Ovary (tissue), 9 donors: ENCODE data around the gene OR1S2. TPM values are rescaled to one million over a fixed set of nuclear protein-coding genes. Genes with fewer than 3 reads are reported as not detected.
"Not testable (repeated sequence)": the region's sequence is repeated elsewhere in the genome, so short reads cannot be mapped to it uniquely, and the experiment has no call there.

ENCODE experiments used
- DNase-seq, 5 donors: peaks; one replicate each; pipeline ENCODE4 v3.0.0-alpha.2; 2019 to 2020
- H3K27ac ChIP-seq, 2 donors: fragments of 200-600 bp; one replicate each; pipeline versions ENCODE4 v1.5.1 to v1.8.0; 2019 to 2022
- H3K27me3 ChIP-seq: fragments of 200-600 bp; one replicate; pipeline ENCODE4 v1.8.0; 2022
- H3K36me3 ChIP-seq: fragments of 200-600 bp; sonication (generic); one replicate; pipeline ENCODE4 v1.5.1; 2019
- H3K4me1 ChIP-seq: one replicate; pipeline ENCODE4 v1.8.1; 2013; ENCODE audit warnings: mild to moderate bottlenecking, moderate library complexity; ENCODE audit not compliant: insufficient read depth
- H3K4me3 ChIP-seq: fragments of 200-600 bp; sonication (generic); one replicate; pipeline ENCODE4 v1.5.1; 2017
- H3K9me3 ChIP-seq, 2 donors: fragments of 200-600 bp in 1 of 2; sonication (generic) in 1 of 2; one replicate each; pipeline versions ENCODE4 v1.5.1 to v1.8.1; 2013 to 2019; ENCODE audit warnings: mild to moderate bottlenecking in 1 of 2, moderate library complexity in 1 of 2
- EP300 ChIP-seq: sonication (generic); formaldehyde crosslinking; IDR thresholded peaks from one replicate; pipeline ENCODE4 v1.6.1; 2017; ENCODE audit warnings: antibody characterized with exemption
- POLR2A ChIP-seq: fragments of 450-650 bp; IDR thresholded peaks from one replicate; pipeline ENCODE4 v1.6.1; 2017; ENCODE audit warnings: antibody characterized with exemption, mild to moderate bottlenecking, moderate library complexity
- WGBS, 3 donors: extraction: QIAGEN DNeasy Blood & Tissue Kit in 1 of 3; methylation state at CpG; one replicate each; pipeline versions ENCODE4 v1.1.5 to v1.1.7; 2013 to 2017; 5-methylcytosine and 5-hydroxymethylcytosine counted together
- intact Hi-C, 4 donors: fragments of 100-400 bp; cut with DNase I; formaldehyde crosslinking; loops; one replicate each; pipeline versions ENCODE4 v1.11.0 to v1.15.1; 2022 to 2023
- polyA plus RNA-seq, 2 donors: library from polyadenylated mRNA; stranded (reverse); fragments of 200-250 nt in 1 of 2; fragments of 350-450 nt in 1 of 2; fragmentation: Illumina TruSeq in 1 of 2; extraction: RNeasy Lipid Tissue Mini Kit (QIAGEN cat#74804) in 1 of 2; gene quantifications; one replicate each; pipeline ENCODE4 v1.2.3, GENCODE V29; 2013 to 2014
- total RNA-seq, 7 donors: library from RNA; depleted of rRNA in 2 of 7; stranded (reverse); fragments of >200 nt in 2 of 7; fragmentation: NEBNext Ultra II Directional in 3 of 7; extraction: Animal tissue kit (Norgen Biotek cat#: 25700) in 3 of 7; gene quantifications; one replicate each; pipeline versions ENCODE4 v1.1.0 to v1.2.4, GENCODE V29; 2016 to 2023
- TF ChIP-seq, protein P1 (sequence below), 3 donors: fragments of 450-650 bp in 2 of 3; fragments of 200-600 bp in 1 of 3; IDR thresholded peaks; one replicate each; pipeline versions ENCODE4 v1.5.1 to v1.8.0; 2016 to 2022; ENCODE audit warnings: antibody characterized with exemption in 3 of 3, mild to moderate bottlenecking in 1 of 3
- donor health status: DM: no; HTN: no; CAD: no; lungs with moderate emphysema.
- donor health status: DM: no; HTN: no; CAD: no.
- donor health status: Bipolar disorder and iron deficiency.
- donor health status: DM: yes; HTN: yes; CAD: no.
- donor health status: DM: no; HTN: no; CAD: no.
- donor health status: DM: yes; HTN: yes; CAD: no.

The OR1S2 gene
- total and polyA plus RNA-seq, 9 donors = not detected

- H3K36me3 ChIP-seq = no peaks in the 10 kb centered on the region
- TF ChIP-seq POLR2A = no peak
- TF ChIP-seq, protein P1, sequence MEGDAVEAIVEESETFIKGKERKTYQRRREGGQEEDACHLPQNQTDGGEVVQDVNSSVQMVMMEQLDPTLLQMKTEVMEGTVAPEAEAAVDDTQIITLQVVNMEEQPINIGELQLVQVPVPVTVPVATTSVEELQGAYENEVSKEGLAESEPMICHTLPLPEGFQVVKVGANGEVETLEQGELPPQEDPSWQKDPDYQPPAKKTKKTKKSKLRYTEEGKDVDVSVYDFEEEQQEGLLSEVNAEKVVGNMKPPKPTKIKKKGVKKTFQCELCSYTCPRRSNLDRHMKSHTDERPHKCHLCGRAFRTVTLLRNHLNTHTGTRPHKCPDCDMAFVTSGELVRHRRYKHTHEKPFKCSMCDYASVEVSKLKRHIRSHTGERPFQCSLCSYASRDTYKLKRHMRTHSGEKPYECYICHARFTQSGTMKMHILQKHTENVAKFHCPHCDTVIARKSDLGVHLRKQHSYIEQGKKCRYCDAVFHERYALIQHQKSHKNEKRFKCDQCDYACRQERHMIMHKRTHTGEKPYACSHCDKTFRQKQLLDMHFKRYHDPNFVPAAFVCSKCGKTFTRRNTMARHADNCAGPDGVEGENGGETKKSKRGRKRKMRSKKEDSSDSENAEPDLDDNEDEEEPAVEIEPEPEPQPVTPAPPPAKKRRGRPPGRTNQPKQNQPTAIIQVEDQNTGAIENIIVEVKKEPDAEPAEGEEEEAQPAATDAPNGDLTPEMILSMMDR (IDR thresholded peaks at IDR 0.05) = no peak
- no peak for TF ChIP-seq EP300
- H3K27ac ChIP-seq = no peak overlapping the region
- no peaks in the 10 kb centered on the region for H3K27me3 ChIP-seq
- no peak overlapping the region for H3K4me3 ChIP-seq
- intact Hi-C loops = no loop called here
- no peak for DNase-seq
- H3K9me3 ChIP-seq = no peaks in the 10 kb centered on the region
- H3K4me1 ChIP-seq = no peaks in the 10 kb centered on the region
Observed at GRCh38 chr11:58216476-58216875, 12.5 kb upstream of the OR1S2 start.

GRCh38 chr11:58212420-58212819 lies 8.5 kb upstream of the OR1S2 start, which contains the start of gene OR1S1:
OR1S1 (plus strand) TSS chr11:58212720.
- H3K36me3 ChIP-seq, DNase-seq, H3K4me3 ChIP-seq, H3K4me1 ChIP-seq, H3K27ac ChIP-seq, H3K9me3 ChIP-seq, intact Hi-C loops, H3K27me3 ChIP-seq: not testable (repeated sequence)
- WGBS, 3 donors = 68 to 78% (median 75%) methylated on average over 2 of the region's 2 CpGs

DNA sequence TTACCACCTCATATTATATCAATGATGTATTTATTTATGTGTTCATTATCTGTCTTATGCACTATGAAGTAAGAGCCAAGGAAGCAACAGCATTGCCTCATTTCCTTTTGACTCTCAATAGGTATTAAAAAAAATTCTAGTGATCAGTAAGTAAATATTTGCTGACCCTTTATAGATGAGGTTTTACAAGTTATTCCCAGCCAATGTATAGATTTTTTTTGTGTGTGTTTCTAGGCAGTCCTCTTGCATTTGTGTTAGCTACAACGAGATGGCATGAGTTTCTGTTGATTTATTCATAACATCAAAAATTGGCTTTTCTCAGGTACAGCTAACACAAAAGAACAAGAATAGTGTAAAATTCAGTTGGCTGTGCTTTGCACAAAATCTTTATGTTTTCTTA lies 4.7 kb downstream of the OR1S2 start:
- Histone ChIP-seq H3K27ac (no peak overlapping the region), H3K4me1 (no peaks in the 10 kb centered on the region), H3K36me3 (no peaks in the 10 kb centered on the region), H3K27me3 (no peaks in the 10 kb centered on the region), H3K4me3 (no peak overlapping the region), H3K9me3 (no peaks in the 10 kb centered on the region)
- TF ChIP-seq, protein P1 (IDR thresholded peaks at IDR 0.05) = no peak
- no peak for TF ChIP-seq POLR2A
- TF ChIP-seq EP300 = no peak
- intact Hi-C loops = no loop called here
- DNase-seq = no peak
- 37 to 60% (median 52%) methylated on average over 1 of the region's 1 CpG for WGBS, 3 donors

- Histone ChIP-seq H3K36me3 (no peaks in the 10 kb centered on the region), H3K4me3 (no peak overlapping the region), H3K9me3 (no peaks in the 10 kb centered on the region), H3K27ac (no peak overlapping the region), H3K27me3 (no peaks in the 10 kb centered on the region), H3K4me1 (no peaks in the 10 kb centered on the region)
- TF ChIP-seq POLR2A (no peak), EP300 (no peak)
- TF ChIP-seq, protein P1 (IDR thresholded peaks at IDR 0.05) = no peak
- no peak for DNase-seq
- 66 to 87% (median 86%) methylated on average over 2 of the region's 2 CpGs for WGBS, 3 donors
- intact Hi-C loops = no loop called here
Observed at GRCh38 chr11:58195939-58196338, 8.0 kb downstream of the OR1S2 start.

DNA sequence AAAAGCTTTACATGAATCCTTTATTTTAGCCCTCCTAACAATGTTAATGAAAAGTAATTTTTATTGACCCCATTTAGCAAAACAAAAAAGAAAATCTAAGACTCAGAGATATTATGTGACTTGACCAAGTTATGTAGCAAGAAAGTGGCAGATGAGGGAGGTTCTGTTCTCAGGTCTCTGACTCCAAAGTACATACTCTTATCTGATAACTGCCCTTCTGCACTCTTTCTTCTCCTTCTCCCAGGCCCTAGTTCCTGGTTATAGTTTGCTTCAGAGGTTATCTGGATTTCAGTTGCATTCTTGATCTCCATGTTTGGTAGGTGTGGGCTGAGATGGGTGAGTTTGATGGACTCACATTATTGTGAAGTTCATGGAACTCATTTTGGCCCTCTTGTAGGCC lies 10.6 kb downstream of the OR1S2 start:
- H3K36me3 ChIP-seq = no peaks in the 10 kb centered on the region
- no peaks in the 10 kb centered on the region for H3K4me1 ChIP-seq
- H3K27me3 ChIP-seq = no peaks in the 10 kb centered on the region
- no peak for TF ChIP-seq EP300
- TF ChIP-seq POLR2A = no peak
- TF ChIP-seq, protein P1 (IDR thresholded peaks at IDR 0.05) = no peak
- no peaks in the 10 kb centered on the region for H3K9me3 ChIP-seq
- no peak overlapping the region for H3K4me3 ChIP-seq
- intact Hi-C loops = no loop called here
- no peak overlapping the region for H3K27ac ChIP-seq
- DNase-seq = no peak
